ENCODE measurements around the gene PIK3R6. TPM values are rescaled to one million over a fixed set of nuclear protein-coding genes. Genes with fewer than 3 reads are reported as not detected.

The PIK3R6 gene
- total RNA-seq, 1 donor from 2014 or later: not detected

DNA sequence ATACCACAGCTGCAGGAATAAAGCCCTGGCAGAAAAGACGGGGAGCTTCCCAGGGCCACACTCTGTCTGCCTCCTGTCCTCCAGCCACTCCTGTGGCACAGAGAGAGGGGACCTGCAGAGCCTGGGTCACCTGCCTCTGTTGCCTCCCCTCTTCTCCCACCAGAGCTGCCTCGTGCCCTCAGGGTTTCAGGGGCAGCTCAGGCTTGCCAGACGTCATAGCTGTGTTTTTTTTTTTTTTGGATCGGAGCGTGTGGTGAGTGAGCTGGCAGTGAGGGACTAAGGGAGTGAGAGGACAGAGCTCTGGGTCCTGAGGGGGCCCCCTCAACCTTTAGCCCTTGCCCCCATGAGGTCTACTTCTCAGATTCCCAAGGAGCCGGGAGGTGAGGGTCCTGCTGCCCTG, 2.1 kb downstream of the PIK3R6 start:
- H3K27me3 ChIP-seq (ENCODE audit: control insufficient read depth, insufficient read depth, low read length): no peaks in the 10 kb centered on the region

DNA sequence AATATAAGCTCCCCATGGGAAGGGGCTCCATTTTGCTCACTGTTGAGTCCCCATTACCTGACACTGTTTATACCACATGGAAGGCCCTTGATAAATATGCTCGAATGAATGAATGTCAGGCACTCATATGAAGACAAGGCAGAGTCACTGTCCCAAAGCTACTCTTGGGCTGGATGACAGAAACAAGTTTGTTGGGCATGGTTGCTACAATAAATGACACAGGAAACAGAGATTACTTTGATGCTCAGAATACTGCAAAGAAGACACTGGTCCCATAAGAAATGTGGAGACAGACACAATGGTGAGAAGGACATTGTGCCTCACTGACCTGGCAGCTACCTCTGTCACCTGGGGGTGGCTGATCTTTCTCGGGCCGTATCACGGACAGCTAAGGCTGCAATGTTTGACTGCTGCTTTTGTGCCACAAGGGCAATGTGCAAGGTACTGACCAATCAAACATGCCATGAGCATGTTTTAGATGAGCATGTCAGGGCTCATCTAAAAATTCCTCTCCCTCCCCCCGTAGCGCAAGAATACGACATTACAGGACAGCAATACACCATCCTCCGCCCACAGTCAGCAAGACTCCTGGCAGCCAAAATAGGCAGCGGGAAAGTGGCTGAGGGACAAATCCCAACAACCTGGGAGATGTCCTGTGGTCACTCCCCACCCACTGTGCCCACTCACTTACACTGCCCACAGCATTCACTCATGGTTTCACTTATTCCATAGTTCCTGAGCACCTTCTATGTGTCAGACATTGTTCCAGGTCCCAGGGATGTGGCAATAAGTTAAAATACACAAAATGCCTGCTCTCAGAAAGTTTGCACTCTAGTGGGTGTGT, 5.0 kb downstream of the PIK3R6 start:
- Histone ChIP-seq H3K4me3 (ENCODE audit: low read depth, low read length) (no peak overlapping the region), H3K27me3 (ENCODE audit: control insufficient read depth, insufficient read depth, low read length) (no peaks in the 10 kb centered on the region), H3K36me3 (ENCODE audit: control insufficient read depth, insufficient read depth, low read length) (no peaks in the 10 kb centered on the region)
- TF ChIP-seq, protein P1, sequence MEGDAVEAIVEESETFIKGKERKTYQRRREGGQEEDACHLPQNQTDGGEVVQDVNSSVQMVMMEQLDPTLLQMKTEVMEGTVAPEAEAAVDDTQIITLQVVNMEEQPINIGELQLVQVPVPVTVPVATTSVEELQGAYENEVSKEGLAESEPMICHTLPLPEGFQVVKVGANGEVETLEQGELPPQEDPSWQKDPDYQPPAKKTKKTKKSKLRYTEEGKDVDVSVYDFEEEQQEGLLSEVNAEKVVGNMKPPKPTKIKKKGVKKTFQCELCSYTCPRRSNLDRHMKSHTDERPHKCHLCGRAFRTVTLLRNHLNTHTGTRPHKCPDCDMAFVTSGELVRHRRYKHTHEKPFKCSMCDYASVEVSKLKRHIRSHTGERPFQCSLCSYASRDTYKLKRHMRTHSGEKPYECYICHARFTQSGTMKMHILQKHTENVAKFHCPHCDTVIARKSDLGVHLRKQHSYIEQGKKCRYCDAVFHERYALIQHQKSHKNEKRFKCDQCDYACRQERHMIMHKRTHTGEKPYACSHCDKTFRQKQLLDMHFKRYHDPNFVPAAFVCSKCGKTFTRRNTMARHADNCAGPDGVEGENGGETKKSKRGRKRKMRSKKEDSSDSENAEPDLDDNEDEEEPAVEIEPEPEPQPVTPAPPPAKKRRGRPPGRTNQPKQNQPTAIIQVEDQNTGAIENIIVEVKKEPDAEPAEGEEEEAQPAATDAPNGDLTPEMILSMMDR (IDR thresholded peaks at IDR 0.05; ENCODE audit: insufficient read depth, low read length, poor library complexity, severe bottlenecking): no peak
- DNase-seq (ENCODE audit: low read depth): no peak

More for the DNA sequence above, 2.1 kb downstream of the PIK3R6 start:
- TF ChIP-seq, protein P1 (IDR thresholded peaks at IDR 0.05; ENCODE audit: insufficient read depth, low read length, poor library complexity, severe bottlenecking): no peak
- H3K36me3 ChIP-seq (ENCODE audit: control insufficient read depth, insufficient read depth, low read length): no peaks in the 10 kb centered on the region
- DNase-seq (ENCODE audit: low read depth): no peak
- no peak overlapping the region for H3K4me3 ChIP-seq (ENCODE audit: low read depth, low read length)

DNA sequence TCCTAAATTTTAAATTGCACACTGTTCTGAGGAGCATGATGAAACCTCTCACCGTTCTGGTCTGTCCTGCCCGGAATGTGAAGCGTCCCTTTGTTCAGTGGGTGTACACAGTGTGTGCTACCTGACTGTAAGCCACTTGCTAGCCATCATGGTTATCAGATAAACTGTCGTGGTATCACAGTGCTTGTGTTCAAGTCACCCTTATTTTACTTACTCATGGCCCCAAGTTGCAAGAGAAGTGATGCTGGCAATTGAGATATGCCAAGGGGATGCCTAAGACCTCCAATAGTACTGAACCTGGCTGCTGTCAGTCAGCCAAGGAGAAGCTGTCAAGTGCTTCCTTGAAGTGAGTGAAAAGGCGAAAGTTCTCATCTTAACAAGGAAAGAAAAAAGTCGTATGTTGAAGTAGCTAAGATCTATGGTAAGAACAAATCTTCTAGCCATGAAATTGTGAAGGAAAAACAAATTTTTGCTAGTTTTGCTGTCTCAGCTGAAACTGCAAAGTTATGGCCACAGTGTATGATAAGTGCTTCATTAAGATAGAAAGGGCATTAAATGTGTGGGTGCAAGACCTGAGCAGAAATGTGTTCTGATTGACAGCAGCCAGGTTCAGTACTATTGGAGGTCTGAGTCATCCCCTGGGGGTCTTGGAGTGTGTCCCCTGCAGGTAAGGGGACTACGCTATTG, 5.8 kb downstream of the PIK3R6 start:
- Histone ChIP-seq H3K4me3 (ENCODE audit: low read depth, low read length) (no peak overlapping the region), H3K27me3 (ENCODE audit: control insufficient read depth, insufficient read depth, low read length) (no peaks in the 10 kb centered on the region), H3K36me3 (ENCODE audit: control insufficient read depth, insufficient read depth, low read length) (no peaks in the 10 kb centered on the region)
- TF ChIP-seq, protein P1 (IDR thresholded peaks at IDR 0.05; ENCODE audit: insufficient read depth, low read length, poor library complexity, severe bottlenecking): no peak
- DNase-seq (ENCODE audit: low read depth): no peak

DNA sequence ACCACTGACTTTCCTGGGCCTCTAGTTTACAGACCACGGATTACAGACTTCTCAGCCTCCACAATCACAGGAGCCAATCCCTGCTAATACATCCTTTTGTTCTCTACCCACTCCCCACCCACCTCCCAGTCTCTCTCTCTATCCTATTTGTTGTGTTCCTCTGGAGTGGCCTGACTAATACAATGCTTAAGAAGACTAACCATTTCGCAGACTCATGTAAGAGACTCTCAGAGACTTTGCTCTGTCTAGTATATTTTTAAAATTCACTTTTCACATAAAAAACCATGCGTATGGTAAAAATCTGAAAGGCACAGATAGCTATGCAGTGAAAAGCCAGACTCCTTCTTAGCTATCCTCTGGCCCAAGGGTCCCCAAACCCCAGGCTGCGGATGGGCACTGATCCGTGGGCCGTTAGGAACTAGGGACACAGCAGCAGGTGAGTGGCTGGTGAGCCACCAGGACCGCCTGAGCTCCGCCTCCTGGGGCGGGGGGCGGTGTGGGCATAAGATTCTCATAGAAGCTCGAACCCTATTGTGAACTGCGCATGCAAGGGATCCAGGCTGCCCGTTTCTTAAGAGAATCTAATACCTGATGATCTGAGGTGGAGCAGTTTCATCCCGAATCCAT, 7.6 kb downstream of the PIK3R6 start:
- Histone ChIP-seq H3K27me3 (ENCODE audit: control insufficient read depth, insufficient read depth, low read length) (no peaks in the 10 kb centered on the region), H3K4me3 (ENCODE audit: low read depth, low read length) (no peak overlapping the region), H3K36me3 (ENCODE audit: control insufficient read depth, insufficient read depth, low read length) (no peaks in the 10 kb centered on the region)
- TF ChIP-seq, protein P1 (IDR thresholded peaks at IDR 0.05; ENCODE audit: insufficient read depth, low read length, poor library complexity, severe bottlenecking): no peak
- no peak for DNase-seq (ENCODE audit: low read depth)

DNA sequence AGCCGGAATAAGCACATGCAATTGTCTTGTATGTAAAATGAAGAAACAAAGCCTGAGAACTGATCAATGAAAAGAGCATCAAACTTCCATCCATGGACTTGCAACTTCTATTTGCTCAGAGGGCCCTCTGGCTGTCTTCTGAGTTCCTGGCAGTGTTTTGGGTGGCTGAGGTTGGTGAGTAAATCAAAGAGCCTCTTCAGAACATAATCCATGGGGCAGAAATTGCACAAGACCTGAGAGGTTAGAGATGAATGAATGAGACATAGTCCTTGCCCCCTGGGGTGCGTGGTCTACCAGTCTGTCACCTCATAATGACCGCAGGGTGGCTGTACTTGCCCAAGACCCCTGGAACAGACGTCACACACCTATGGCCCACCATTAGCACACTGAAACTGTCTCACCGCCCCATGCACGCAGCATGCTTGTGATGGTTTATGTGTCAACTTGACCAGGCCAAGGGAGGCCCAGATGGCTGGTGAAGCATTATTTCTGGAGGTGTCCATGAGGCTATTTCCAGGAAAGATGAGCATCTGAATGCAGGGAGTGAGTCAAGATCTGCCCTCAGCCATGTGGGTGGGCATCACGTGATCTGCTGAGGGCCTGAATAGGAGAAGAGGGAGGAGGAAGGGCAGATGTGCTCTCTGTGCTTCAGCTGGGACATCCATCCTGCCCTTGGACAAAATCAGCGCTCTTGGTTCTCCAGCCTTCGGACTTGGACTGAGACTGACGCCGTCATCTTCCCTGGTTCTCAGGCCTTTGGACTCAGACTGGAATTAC, 8.3 kb downstream of the PIK3R6 start:
- TF ChIP-seq, protein P1 (IDR thresholded peaks at IDR 0.05; ENCODE audit: insufficient read depth, low read length, poor library complexity, severe bottlenecking): no peak
- H3K36me3 ChIP-seq (ENCODE audit: control insufficient read depth, insufficient read depth, low read length): no peaks in the 10 kb centered on the region
- no peak overlapping the region for H3K4me3 ChIP-seq (ENCODE audit: low read depth, low read length)
- H3K27me3 ChIP-seq (ENCODE audit: control insufficient read depth, insufficient read depth, low read length): no peaks in the 10 kb centered on the region
- no peak for DNase-seq (ENCODE audit: low read depth)
